GM12878 (cell line): Measurements from ENCODE around the gene FCRLA. TPM values are rescaled to one million over a fixed set of nuclear protein-coding genes. Genes with fewer than 3 reads are reported as not detected.

ENCODE experiments used
- ATAC-seq: fragments of 200-7000 bp; cut with Tn5 transposase; 3 replicates; pipeline ENCODE4 v1.9.1; 2020; ENCODE audit warnings: mild to moderate bottlenecking, moderate library complexity
- BruUV-seq: library from RNA; stranded (reverse); fragments of 400-500 nt; replicated peaks from 2 replicates; lab custom pipeline; 2021; lab: Mats Ljungman, UMichigan
- CTCF ChIA-PET: fragments of 300-600 bp; sonication (Branson Sonifier 250); formaldehyde crosslinking; extraction: SDS; loops from one replicate; lab custom pipeline; 2021; ENCODE audit warnings: inconsistent platforms; lab: Yijun Ruan, JAX
- POLR2A ChIA-PET: fragments of 350-600 bp; formaldehyde crosslinking; extraction: SDS; loops from one replicate; lab custom pipeline; 2021; ENCODE audit warnings: inconsistent platforms; lab: Charles Lee
- RAD21 ChIA-PET: fragments of 300-600 bp; sonication (Branson Sonifier 250); formaldehyde crosslinking; loops from one replicate; lab custom pipeline; 2023; ENCODE audit warnings: antibody characterized with exemption; ENCODE audit not compliant: unreplicated experiment; lab: Charles Lee
- SMC1A ChIA-PET: fragments of 300-600 bp; sonication (Branson Sonifier 250); formaldehyde crosslinking; loops from one replicate; lab custom pipeline; 2023; ENCODE audit not compliant: unreplicated experiment, uncharacterized antibody; lab: Charles Lee
- DNase-seq: peaks from one replicate; pipeline ENCODE4 v3.0.0-alpha.2; 2011; ENCODE audit warnings: low read depth, low spot score
- FAIRE-seq: peaks from 3 replicates; lab custom pipeline; 2011; peaks lifted over from hg19 to GRCh38; lab: Jason Lieb, UNC
- H2AFZ ChIP-seq: 2 replicates; pipeline ENCODE4 v1.6.0; 2011; ENCODE audit warnings: low read depth, low read length, control low read depth; ENCODE audit not compliant: control insufficient read depth
- H3K27ac ChIP-seq: 2 replicates; pipeline ENCODE4 v1.5.1; 2011; ENCODE audit warnings: control low read depth; ENCODE audit not compliant: control insufficient read depth, insufficient read depth
- H3K27me3 ChIP-seq, 2 experiments: replicated peaks in 1 of 2; 2 replicates each; pipeline versions ENCODE4 v1.6.0 to v1.6.1; 2011; ENCODE audit warnings: low read length in 1 of 2; ENCODE audit not compliant: control insufficient read depth in 2 of 2, insufficient read depth in 2 of 2
- H3K36me3 ChIP-seq, 2 experiments: 2 replicates each; pipeline ENCODE4 v1.5.1; 2011; ENCODE audit warnings: low read length in 1 of 2; ENCODE audit not compliant: control insufficient read depth in 2 of 2, insufficient read depth in 2 of 2
- H3K4me1 ChIP-seq: 2 replicates; pipeline ENCODE4 v1.6.1; 2011; ENCODE audit warnings: mild to moderate bottlenecking, low read length, moderate library complexity, mixed read lengths; ENCODE audit not compliant: control insufficient read depth, insufficient read depth
- H3K4me2 ChIP-seq: 2 replicates; pipeline ENCODE4 v1.6.0; 2011; ENCODE audit warnings: control low read depth; ENCODE audit not compliant: control insufficient read depth, insufficient read depth
- H3K4me3 ChIP-seq: fragments of 200-600 bp; sonication (generic); 2 replicates; pipeline ENCODE4 v1.5.1; 2016
- H3K79me2 ChIP-seq: 2 replicates; pipeline ENCODE4 v1.6.0; 2011; ENCODE audit warnings: low read length; ENCODE audit not compliant: control insufficient read depth, insufficient read depth
- H3K9ac ChIP-seq: 2 replicates; pipeline ENCODE4 v1.8.0; 2011; ENCODE audit warnings: low read length, control low read depth, mixed read lengths; ENCODE audit not compliant: control insufficient read depth, insufficient read depth
- H3K9me3 ChIP-seq: replicated peaks from 3 replicates; pipeline ENCODE4 v1.5.1; 2011; ENCODE audit warnings: mild to moderate bottlenecking, low read length; ENCODE audit not compliant: control insufficient read depth, insufficient read depth
- H4K20me1 ChIP-seq: 2 replicates; pipeline ENCODE4 v1.6.0; 2011; ENCODE audit not compliant: control insufficient read depth, insufficient read depth
- BRCA1 ChIP-seq: IDR thresholded peaks from 2 replicates; pipeline ENCODE4 v1.6.1; 2011; ENCODE audit warnings: low read depth, low read length, improper control_type of control experiment
- FOS ChIP-seq: IDR thresholded peaks from 3 replicates; pipeline ENCODE4 v1.6.1; 2011; ENCODE audit warnings: borderline replicate concordance; ENCODE audit not compliant: insufficient read length; ENCODE audit errors: extremely low read depth
- IKZF1 ChIP-seq: fragments of 450-650 bp; conservative IDR thresholded peaks from 2 replicates; pipeline ENCODE4 v1.6.1; 2017; ENCODE audit warnings: antibody characterized with exemption, mild to moderate bottlenecking
- MXI1 ChIP-seq: fragments of 150-350 bp; IDR thresholded peaks from 2 replicates; pipeline ENCODE4 v1.6.1; 2011; ENCODE audit warnings: low read depth, mild to moderate bottlenecking, inconsistent platforms, low read length, improper control_type of control experiment
- NFIC ChIP-seq: IDR thresholded peaks from 2 replicates; pipeline ENCODE4 v1.6.1; 2012; ENCODE audit warnings: low read depth, mild to moderate bottlenecking, inconsistent platforms, low read length, moderate library complexity
- POLR2AphosphoS2 ChIP-seq: IDR thresholded peaks from 2 replicates; pipeline ENCODE4 v1.6.1; 2011; ENCODE audit warnings: low read depth, mild to moderate bottlenecking, low read length, improper control_type of control experiment, moderate library complexity
- SPI1 ChIP-seq: IDR thresholded peaks from 2 replicates; pipeline ENCODE4 v1.6.1; 2011; ENCODE audit warnings: low read depth, mild to moderate bottlenecking, low read length, moderate library complexity, borderline replicate concordance; ENCODE audit not compliant: insufficient read depth
- SRF ChIP-seq, 2 experiments: IDR thresholded peaks; 2 replicates each; pipeline ENCODE4 v1.6.1; 2011; ENCODE audit warnings: low read depth in 2 of 2, low read length in 2 of 2, mild to moderate bottlenecking in 1 of 2, moderate library complexity in 1 of 2
- ZNF207 ChIP-seq: fragments of 450-650 bp; IDR thresholded peaks from 2 replicates; pipeline ENCODE4 v1.6.1; 2014; ENCODE audit warnings: antibody characterized with exemption, mild to moderate bottlenecking, borderline replicate concordance
- ZNF274 ChIP-seq: IDR thresholded peaks from one replicate; pipeline ENCODE4 v1.8.0; 2011; ENCODE audit not compliant: insufficient read length, insufficient read depth
- WGBS: methylation state at CpG from one replicate; pipeline ENCODE4 v1.1.6; 2016; ENCODE audit warnings: low lambda C conversion rate; ENCODE audit not compliant: insufficient replicate concordance, insufficient coverage; ENCODE audit errors: missing lambda C conversion rate; 5-methylcytosine and 5-hydroxymethylcytosine counted together
- in situ Hi-C: fragments of 300-500 bp; cut with MboI; formaldehyde crosslinking; loops from 9 replicates; pipeline ENCODE4 v1.14.3; 2018; ENCODE audit warnings: mixed read lengths
- intact Hi-C: fragments of 100-400 bp; cut with micrococcal nuclease; formaldehyde crosslinking; loops from one replicate; pipeline ENCODE4 v1.14.2; 2022; ENCODE audit not compliant: unreplicated experiment
- polyA plus RNA-seq, 11 experiments: library from polyadenylated mRNA; depleted of rRNA in 4 of 11; unstranded in 6 of 11; stranded (reverse) in 5 of 11; fragments of >200 nt; fragmentation: Nextera tagmentation in 4 of 11; fragmentation: Illumina TruSeq in 1 of 11; extraction: Ambion mirVana in 4 of 11; extraction: Trizol in 1 of 11; gene quantifications; 1 replicate in 1 of 11; 2 replicates in 10 of 11; pipeline versions ENCODE4 v1.2.1 to v1.2.3, GENCODE V29; 2011 to 2016; ENCODE audit warnings: inconsistent platforms in 2 of 11, missing spikeins in 2 of 11, low read depth in 1 of 11
- total RNA-seq, 4 experiments: library from RNA; depleted of rRNA in 3 of 4; stranded (reverse); fragments of >200 nt in 3 of 4; fragmentation: Illumina TruSeq in 1 of 4; extraction: Trizol in 1 of 4; gene quantifications; 2 replicates each; pipeline versions ENCODE4 v1.2.1 to v1.2.3, GENCODE V29; 2013 to 2021
- TF ChIP-seq, protein P1 (sequence below): IDR thresholded peaks from 2 replicates; pipeline ENCODE4 v1.6.1; 2012; ENCODE audit warnings: mild to moderate bottlenecking, low read depth, low read length
- TF ChIP-seq, protein P2 (sequence below): fragments of 450-650 bp; IDR thresholded peaks from 2 replicates; pipeline ENCODE4 v1.6.1; 2017; ENCODE audit warnings: borderline replicate concordance
- TF ChIP-seq, protein P3 (sequence below): IDR thresholded peaks from 2 replicates; pipeline ENCODE4 v1.6.1; 2012; ENCODE audit warnings: low read depth, low read length, improper control_type of control experiment
- TF ChIP-seq, protein P4 (sequence below): fragments of 450-650 bp; IDR thresholded peaks from 2 replicates; pipeline ENCODE4 v1.6.1; 2018; ENCODE audit warnings: mild to moderate bottlenecking, low read depth, moderate library complexity; ENCODE audit not compliant: partially characterized antibody

The FCRLA gene
- total and polyA plus RNA-seq, 10 of the 15 experiments (the other 5 are each of a cell fraction or from before 2014, with no cell fraction given) = 130 to 714 (median 374) TPM

DNA sequence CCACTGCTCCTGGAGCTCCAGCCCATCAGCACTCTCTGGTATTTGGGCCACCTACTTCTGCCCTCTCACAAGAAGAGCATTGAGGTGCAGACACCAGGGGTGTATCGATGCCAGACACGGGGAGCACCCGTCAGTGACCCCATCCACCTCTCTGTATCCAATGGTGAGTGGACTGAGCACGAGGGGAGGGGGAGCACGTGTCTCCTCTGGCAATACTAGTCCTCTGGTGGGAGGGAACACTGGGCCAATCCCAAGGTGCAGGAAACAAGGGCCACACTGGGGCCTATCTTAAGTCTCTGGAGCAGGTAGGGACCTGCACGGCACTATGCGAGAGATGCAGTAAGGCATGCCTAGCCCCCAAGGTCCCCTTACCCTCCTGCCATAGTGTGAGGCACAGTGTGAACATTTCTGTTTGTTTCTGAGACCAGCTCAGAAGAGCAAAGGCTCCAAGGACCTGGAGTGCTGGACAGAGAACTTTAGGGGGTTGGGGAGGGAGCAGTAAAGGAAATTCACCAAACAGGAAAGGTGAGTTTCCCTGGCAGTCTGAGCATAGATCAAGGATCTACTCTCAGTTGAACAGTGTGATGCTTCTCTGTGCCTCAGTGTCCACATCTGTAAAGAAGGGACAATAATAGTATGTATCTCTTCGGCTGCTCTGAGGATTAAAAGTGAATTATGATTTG lies 16.6 kb downstream of the FCRLA start:
- no peak for ATAC-seq
- BruUV-seq = no TSS peak
- H3K4me1 ChIP-seq = peaks cover 47% of the 10 kb centered on the region
- no peak for TF ChIP-seq IKZF1
- TF ChIP-seq FOS = no peak
- TF ChIP-seq POLR2AphosphoS2 = no peak
- no peak for TF ChIP-seq SPI1
- no peak for TF ChIP-seq ZNF274
- TF ChIP-seq, protein P1, sequence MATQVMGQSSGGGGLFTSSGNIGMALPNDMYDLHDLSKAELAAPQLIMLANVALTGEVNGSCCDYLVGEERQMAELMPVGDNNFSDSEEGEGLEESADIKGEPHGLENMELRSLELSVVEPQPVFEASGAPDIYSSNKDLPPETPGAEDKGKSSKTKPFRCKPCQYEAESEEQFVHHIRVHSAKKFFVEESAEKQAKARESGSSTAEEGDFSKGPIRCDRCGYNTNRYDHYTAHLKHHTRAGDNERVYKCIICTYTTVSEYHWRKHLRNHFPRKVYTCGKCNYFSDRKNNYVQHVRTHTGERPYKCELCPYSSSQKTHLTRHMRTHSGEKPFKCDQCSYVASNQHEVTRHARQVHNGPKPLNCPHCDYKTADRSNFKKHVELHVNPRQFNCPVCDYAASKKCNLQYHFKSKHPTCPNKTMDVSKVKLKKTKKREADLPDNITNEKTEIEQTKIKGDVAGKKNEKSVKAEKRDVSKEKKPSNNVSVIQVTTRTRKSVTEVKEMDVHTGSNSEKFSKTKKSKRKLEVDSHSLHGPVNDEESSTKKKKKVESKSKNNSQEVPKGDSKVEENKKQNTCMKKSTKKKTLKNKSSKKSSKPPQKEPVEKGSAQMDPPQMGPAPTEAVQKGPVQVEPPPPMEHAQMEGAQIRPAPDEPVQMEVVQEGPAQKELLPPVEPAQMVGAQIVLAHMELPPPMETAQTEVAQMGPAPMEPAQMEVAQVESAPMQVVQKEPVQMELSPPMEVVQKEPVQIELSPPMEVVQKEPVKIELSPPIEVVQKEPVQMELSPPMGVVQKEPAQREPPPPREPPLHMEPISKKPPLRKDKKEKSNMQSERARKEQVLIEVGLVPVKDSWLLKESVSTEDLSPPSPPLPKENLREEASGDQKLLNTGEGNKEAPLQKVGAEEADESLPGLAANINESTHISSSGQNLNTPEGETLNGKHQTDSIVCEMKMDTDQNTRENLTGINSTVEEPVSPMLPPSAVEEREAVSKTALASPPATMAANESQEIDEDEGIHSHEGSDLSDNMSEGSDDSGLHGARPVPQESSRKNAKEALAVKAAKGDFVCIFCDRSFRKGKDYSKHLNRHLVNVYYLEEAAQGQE = no peak
- TF ChIP-seq, protein P2, sequence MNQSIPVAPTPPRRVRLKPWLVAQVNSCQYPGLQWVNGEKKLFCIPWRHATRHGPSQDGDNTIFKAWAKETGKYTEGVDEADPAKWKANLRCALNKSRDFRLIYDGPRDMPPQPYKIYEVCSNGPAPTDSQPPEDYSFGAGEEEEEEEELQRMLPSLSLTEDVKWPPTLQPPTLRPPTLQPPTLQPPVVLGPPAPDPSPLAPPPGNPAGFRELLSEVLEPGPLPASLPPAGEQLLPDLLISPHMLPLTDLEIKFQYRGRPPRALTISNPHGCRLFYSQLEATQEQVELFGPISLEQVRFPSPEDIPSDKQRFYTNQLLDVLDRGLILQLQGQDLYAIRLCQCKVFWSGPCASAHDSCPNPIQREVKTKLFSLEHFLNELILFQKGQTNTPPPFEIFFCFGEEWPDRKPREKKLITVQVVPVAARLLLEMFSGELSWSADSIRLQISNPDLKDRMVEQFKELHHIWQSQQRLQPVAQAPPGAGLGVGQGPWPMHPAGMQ = no peak
- no peak for TF ChIP-seq SRF (IDR thresholded peaks at IDR 0.05; ENCODE audit: low read depth in 2 of 2, low read length in 2 of 2)
- TF ChIP-seq MXI1 = no peak
- TF ChIP-seq, protein P3, sequence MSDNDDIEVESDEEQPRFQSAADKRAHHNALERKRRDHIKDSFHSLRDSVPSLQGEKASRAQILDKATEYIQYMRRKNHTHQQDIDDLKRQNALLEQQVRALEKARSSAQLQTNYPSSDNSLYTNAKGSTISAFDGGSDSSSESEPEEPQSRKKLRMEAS = no peak
- TF ChIP-seq BRCA1 = no peak
- no peak for TF ChIP-seq ZNF207
- TF ChIP-seq, protein P4, sequence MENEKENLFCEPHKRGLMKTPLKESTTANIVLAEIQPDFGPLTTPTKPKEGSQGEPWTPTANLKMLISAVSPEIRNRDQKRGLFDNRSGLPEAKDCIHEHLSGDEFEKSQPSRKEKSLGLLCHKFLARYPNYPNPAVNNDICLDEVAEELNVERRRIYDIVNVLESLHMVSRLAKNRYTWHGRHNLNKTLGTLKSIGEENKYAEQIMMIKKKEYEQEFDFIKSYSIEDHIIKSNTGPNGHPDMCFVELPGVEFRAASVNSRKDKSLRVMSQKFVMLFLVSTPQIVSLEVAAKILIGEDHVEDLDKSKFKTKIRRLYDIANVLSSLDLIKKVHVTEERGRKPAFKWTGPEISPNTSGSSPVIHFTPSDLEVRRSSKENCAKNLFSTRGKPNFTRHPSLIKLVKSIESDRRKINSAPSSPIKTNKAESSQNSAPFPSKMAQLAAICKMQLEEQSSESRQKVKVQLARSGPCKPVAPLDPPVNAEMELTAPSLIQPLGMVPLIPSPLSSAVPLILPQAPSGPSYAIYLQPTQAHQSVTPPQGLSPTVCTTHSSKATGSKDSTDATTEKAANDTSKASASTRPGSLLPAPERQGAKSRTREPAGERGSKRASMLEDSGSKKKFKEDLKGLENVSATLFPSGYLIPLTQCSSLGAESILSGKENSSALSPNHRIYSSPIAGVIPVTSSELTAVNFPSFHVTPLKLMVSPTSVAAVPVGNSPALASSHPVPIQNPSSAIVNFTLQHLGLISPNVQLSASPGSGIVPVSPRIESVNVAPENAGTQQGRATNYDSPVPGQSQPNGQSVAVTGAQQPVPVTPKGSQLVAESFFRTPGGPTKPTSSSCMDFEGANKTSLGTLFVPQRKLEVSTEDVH = no peak
- TF ChIP-seq NFIC = no peak

More for the DNA sequence above, 16.6 kb downstream of the FCRLA start:
- Histone ChIP-seq H3K36me3 (no peaks in the 10 kb centered on the region), H3K79me2 (peaks cover 12% of the 10 kb centered on the region), H3K9ac (no peak overlapping the region), H3K27me3 (no peaks in the 10 kb centered on the region), H3K27ac (no peak overlapping the region), H3K4me2 (no peak overlapping the region), H4K20me1 (no peaks in the 10 kb centered on the region), H2AFZ (no peak overlapping the region), H3K9me3 (no peaks in the 10 kb centered on the region), H3K4me3 (no peak overlapping the region)
- ChIA-PET CTCF (interaction anchor here (0.7 to 1.2 kb wide), 3 partner anchors 15 to 17 kb away, joined by 3 read pairs; partner anchors contain the start of gene FCRLA), RAD21 (no interaction called here), SMC1A (interaction anchor here (1.3 to 1.6 kb wide), 2 partner anchors 15 to 34 kb away, joined by 3 to 4 read pairs; no protein-coding TSS in a partner anchor), POLR2A (no interaction called here)
- in situ Hi-C loops = no loop called here
- FAIRE-seq = no peak
- WGBS = 93% methylated on average over 8 of the region's 8 CpGs
- intact Hi-C loops = no loop called here
- DNase-seq = no peak
